Measurements from ENCODE around the gene TRMO.
A peak's percentile ranks its signal among the peaks of the same experiment; 100 is the strongest.

TRMO gene

GRCh38 chr9:97940741-97941140 is 18.4 kb upstream of the TRMO start:
- ChIA-PET POLR2A (no interaction called here), CTCF (no interaction called here)
- TF ChIP-seq SP1 (IDR thresholded peaks at IDR 0.05) (no peak), SUZ12 (IDR thresholded peaks at IDR 0.05) (no peak), ELF4 (IDR thresholded peaks at IDR 0.05) (no peak), L3MBTL2 (conservative IDR thresholded peaks at IDR 0.05) (no peak), BHLHE40 (IDR thresholded peaks at IDR 0.05; ENCODE audit: borderline replicate concordance) (no peak), FOXK2 (IDR thresholded peaks at IDR 0.05) (no peak)
- no peak for DNase-seq (ENCODE audit: extremely low spot score)

GRCh38 chr9:97940233-97940632 is 17.9 kb upstream of the TRMO start:
- ChIA-PET CTCF (no interaction called here), POLR2A (no interaction called here)
- TF ChIP-seq ZNF384 (IDR thresholded peaks at IDR 0.05) (no peak), SUZ12 (IDR thresholded peaks at IDR 0.05) (no peak), PKNOX1 (IDR thresholded peaks at IDR 0.05) (no peak), FOXA1 (IDR thresholded peaks at IDR 0.05) (no peak), NFRKB (IDR thresholded peaks at IDR 0.05) (no peak), ARNT (IDR thresholded peaks at IDR 0.05) (no peak)
- DNase-seq (ENCODE audit: extremely low spot score), result no peak

- POLR2A ChIA-PET, result no interaction called here
- no peak for TF ChIP-seq CTBP1 (IDR thresholded peaks at IDR 0.05; ENCODE audit: borderline replicate concordance)
- CTCF ChIA-PET, result no interaction called here
- no peak for DNase-seq (ENCODE audit: extremely low spot score)
Measured at GRCh38 chr9:97938081-97938644, 15.9 kb upstream of the TRMO start, which contains the start of gene HEMGN. Gene HEMGN, minus strand, starts transcription at chr9:97938172. Its CDS starts 36 bp downstream, at chr9:97938136.

DNA sequence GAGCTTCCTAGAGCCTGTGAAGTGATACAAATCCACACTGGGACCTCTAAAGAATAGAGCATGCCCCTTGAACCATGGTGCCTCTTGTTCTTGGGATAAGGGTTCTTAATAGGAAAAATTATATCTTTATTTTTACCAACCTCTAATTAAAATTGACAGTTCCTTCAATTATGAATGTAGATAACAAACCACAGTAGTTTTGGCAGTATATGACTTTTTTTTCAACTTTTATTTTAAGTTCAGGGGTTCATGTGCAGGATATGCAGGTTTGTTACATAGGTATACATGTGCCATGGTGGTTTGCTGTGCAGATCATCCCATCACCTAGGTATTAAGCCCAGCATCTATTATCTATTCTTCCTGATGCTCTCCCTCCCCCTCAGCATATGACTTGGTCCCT is 14.7 kb upstream of the TRMO start:
- POLR2A ChIA-PET, result no interaction called here
- CTCF ChIA-PET, result no interaction called here
- no peak for DNase-seq (ENCODE audit: extremely low spot score)
- TF ChIP-seq ZNF384 (IDR thresholded peaks at IDR 0.05) (no peak), CTBP1 (IDR thresholded peaks at IDR 0.05; ENCODE audit: borderline replicate concordance) (no peak), NFRKB (IDR thresholded peaks at IDR 0.05) (no peak), FOXK2 (IDR thresholded peaks at IDR 0.05) (no peak), SUZ12 (IDR thresholded peaks at IDR 0.05) (no peak), SP1 (IDR thresholded peaks at IDR 0.05) (no peak), HDGF (IDR thresholded peaks at IDR 0.05; ENCODE audit: borderline replicate concordance) (no peak), BHLHE40 (IDR thresholded peaks at IDR 0.05; ENCODE audit: borderline replicate concordance) (no peak), PKNOX1 (IDR thresholded peaks at IDR 0.05) (no peak), ARNT (IDR thresholded peaks at IDR 0.05) (no peak), LEF1 (IDR thresholded peaks at IDR 0.05; ENCODE audit: borderline replicate concordance) (no peak), TARDBP (IDR thresholded peaks at IDR 0.05) (no peak), ELF4 (IDR thresholded peaks at IDR 0.05) (no peak), FOXM1 (IDR thresholded peaks at IDR 0.05; ENCODE audit: borderline replicate concordance) (no peak), FOXA1 (IDR thresholded peaks at IDR 0.05) (no peak), L3MBTL2 (conservative IDR thresholded peaks at IDR 0.05) (no peak)

GRCh38 chr9:97935276-97935675 is 13.0 kb upstream of the TRMO start:
- no peak for DNase-seq (ENCODE audit: extremely low spot score)
- ChIA-PET CTCF (interaction anchor here (1.1 kb wide), 1 partner anchor 9 kb away, joined by 3 read pairs; no protein-coding TSS in a partner anchor), POLR2A (interaction anchor here (0.8 to 2.8 kb wide), 3 partner anchors 8 to 48 kb away, joined by 4 to 12 read pairs (median 10); partner anchors contain the start of genes ANP32B and TRMO)
- TF ChIP-seq NFRKB (IDR thresholded peaks at IDR 0.05), result no peak
- no peak for TF ChIP-seq FOXM1 (IDR thresholded peaks at IDR 0.05; ENCODE audit: borderline replicate concordance)
- TF ChIP-seq CTBP1 (IDR thresholded peaks at IDR 0.05; ENCODE audit: borderline replicate concordance), result no peak
- TF ChIP-seq TARDBP (IDR thresholded peaks at IDR 0.05), result no peak
- TF ChIP-seq PKNOX1 (IDR thresholded peaks at IDR 0.05), result no peak
- TF ChIP-seq HDGF (IDR thresholded peaks at IDR 0.05; ENCODE audit: borderline replicate concordance), result no peak
- TF ChIP-seq ELF4 (IDR thresholded peaks at IDR 0.05), result no peak
- no peak for TF ChIP-seq L3MBTL2 (conservative IDR thresholded peaks at IDR 0.05)
- no peak for TF ChIP-seq SUZ12 (IDR thresholded peaks at IDR 0.05)
- TF ChIP-seq ZNF384 (IDR thresholded peaks at IDR 0.05), result no peak
- no peak for TF ChIP-seq BHLHE40 (IDR thresholded peaks at IDR 0.05; ENCODE audit: borderline replicate concordance)
- no peak for TF ChIP-seq LEF1 (IDR thresholded peaks at IDR 0.05; ENCODE audit: borderline replicate concordance)
- TF ChIP-seq FOXK2 (IDR thresholded peaks at IDR 0.05), result no peak
- no peak for TF ChIP-seq FOXA1 (IDR thresholded peaks at IDR 0.05)

DNA sequence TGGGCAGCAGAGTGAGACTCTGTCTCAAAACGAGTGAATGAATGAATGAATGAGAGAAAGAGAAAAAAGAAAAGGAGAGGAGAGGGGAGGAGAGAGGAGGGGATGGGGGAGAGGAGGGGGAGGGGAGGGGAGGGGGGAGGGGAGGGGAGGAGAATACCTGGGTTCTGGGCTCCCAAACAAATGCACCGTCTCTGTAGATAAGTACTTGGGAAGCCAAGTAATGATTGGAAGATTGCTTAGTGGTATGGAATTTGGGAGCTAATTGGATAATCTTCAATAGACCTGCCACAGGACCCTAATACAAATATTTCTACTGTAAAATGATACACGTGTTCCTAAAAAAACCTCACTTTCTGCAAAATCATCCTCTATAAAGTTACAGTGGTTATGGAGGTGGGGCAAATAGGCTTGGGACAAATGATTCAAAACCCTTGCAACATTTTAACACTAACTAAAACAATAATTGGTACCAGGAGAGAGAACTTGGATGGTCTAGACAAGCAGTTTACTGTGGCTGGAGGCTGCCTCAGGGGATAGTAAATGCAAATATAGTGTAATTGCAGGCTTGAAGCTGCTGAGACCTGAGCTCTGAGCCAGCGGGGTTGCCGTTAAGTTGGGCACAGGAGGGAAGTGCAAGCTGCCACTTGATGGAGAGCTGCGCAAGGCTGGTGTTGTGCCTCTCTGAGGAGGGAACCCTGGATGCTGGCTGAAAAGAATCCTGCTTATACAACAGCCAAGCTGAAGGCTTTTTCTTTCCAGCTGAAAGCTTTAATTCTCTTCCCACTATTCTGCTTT is 12.2 kb upstream of the TRMO start:
- TF ChIP-seq CTBP1 (IDR thresholded peaks at IDR 0.05; ENCODE audit: borderline replicate concordance), result no peak
- POLR2A ChIA-PET, result interaction anchor here (0.8 to 2.8 kb wide), 3 partner anchors 9 to 48 kb away, joined by 4 to 12 read pairs (median 10); partner anchors contain the start of genes ANP32B and TRMO
- peak; percentile 12 for DNase-seq (ENCODE audit: extremely low spot score)
- CTCF ChIA-PET, result interaction anchor here (0.5 to 1.1 kb wide), 2 partner anchors 8 to 71 kb away, joined by 3 read pairs; no protein-coding TSS in a partner anchor

Data from HEK293T (cell line).